ENCODE measurements around the gene NAALADL2.

DNA sequence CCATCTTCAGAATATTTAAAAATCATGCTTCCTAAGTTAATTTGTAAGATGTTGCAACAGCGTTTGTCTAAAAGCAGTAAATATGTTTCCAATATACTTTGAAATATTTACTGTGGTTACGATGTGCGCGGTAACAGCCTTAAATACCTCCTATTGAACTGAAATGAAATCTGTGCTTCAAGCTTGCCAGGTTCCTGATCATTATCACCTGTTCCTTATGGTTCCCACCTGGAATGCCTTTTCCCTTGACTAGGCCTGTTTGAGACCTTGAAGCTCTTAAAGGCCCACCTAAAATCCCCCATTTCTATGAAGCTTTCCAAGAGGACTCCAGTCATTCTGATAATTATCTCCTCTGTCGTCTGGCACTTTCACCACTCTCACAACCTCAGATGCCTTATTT is 146.7 kb downstream of the NAALADL2 start:
- no peak for TF ChIP-seq CTCF (IDR thresholded peaks at IDR 0.05)
- TF ChIP-seq REST (IDR thresholded peaks at IDR 0.05; ENCODE audit: insufficient read depth in 1 of 2, low read depth in 2 of 2, low read length in 1 of 2), result no peak
